HL-60 (cell line): ENCODE data around the gene HSPA12A.

ENCODE experiments used
- DNase-seq, 2 experiments: peaks; one replicate each; pipeline ENCODE4 v3.0.0-alpha.2; 2010 to 2020; ENCODE audit warnings: low read depth in 1 of 2, low spot score in 1 of 2
- H3K27ac ChIP-seq: fragments of 250-450 bp; sonication (Bioruptor Pico); replicated peaks from 2 replicates; pipeline ENCODE4 v1.5.1; 2020; ENCODE audit warnings: mild to moderate bottlenecking, moderate library complexity
- H3K27me3 ChIP-seq: fragments of 250-450 bp; sonication (Bioruptor Pico); 2 replicates; pipeline ENCODE4 v1.5.1; 2021; ENCODE audit warnings: mild to moderate bottlenecking, moderate library complexity; ENCODE audit not compliant: insufficient read depth, poor library complexity, severe bottlenecking
- H3K4me3 ChIP-seq: replicated peaks from 2 replicates; pipeline ENCODE4 v1.5.1; 2011; ENCODE audit warnings: mild to moderate bottlenecking, control low read depth, low read length; ENCODE audit not compliant: insufficient read depth
- GABPA ChIP-seq: IDR thresholded peaks from 2 replicates; pipeline ENCODE4 v1.6.1; 2012; ENCODE audit warnings: low read depth
- POLR2AphosphoS5 ChIP-seq: IDR thresholded peaks from 2 replicates; pipeline ENCODE4 v1.6.1; 2012; ENCODE audit warnings: low read depth
- REST ChIP-seq: IDR thresholded peaks from 2 replicates; pipeline ENCODE4 v1.6.1; 2012; ENCODE audit warnings: low read depth; ENCODE audit not compliant: insufficient replicate concordance
- SPI1 ChIP-seq: IDR thresholded peaks from 2 replicates; pipeline ENCODE4 v1.6.1; 2012; ENCODE audit warnings: low read depth, mild to moderate bottlenecking, borderline replicate concordance
- TF ChIP-seq, protein P1 (sequence below): IDR thresholded peaks from one replicate; pipeline ENCODE4 v1.5.1; 2011; ENCODE audit warnings: low read length, control low read depth, inconsistent platforms; ENCODE audit not compliant: insufficient read depth

Gene HSPA12A

GRCh38 chr10:116653885-116654284 lies 88.5 kb downstream of the HSPA12A start:
- H3K4me3 ChIP-seq: no peak overlapping the region
- H3K27ac ChIP-seq: no peak overlapping the region
- TF ChIP-seq SPI1 (no peak), REST (no peak), POLR2AphosphoS5 (no peak), GABPA (no peak)
- TF ChIP-seq, protein P1, sequence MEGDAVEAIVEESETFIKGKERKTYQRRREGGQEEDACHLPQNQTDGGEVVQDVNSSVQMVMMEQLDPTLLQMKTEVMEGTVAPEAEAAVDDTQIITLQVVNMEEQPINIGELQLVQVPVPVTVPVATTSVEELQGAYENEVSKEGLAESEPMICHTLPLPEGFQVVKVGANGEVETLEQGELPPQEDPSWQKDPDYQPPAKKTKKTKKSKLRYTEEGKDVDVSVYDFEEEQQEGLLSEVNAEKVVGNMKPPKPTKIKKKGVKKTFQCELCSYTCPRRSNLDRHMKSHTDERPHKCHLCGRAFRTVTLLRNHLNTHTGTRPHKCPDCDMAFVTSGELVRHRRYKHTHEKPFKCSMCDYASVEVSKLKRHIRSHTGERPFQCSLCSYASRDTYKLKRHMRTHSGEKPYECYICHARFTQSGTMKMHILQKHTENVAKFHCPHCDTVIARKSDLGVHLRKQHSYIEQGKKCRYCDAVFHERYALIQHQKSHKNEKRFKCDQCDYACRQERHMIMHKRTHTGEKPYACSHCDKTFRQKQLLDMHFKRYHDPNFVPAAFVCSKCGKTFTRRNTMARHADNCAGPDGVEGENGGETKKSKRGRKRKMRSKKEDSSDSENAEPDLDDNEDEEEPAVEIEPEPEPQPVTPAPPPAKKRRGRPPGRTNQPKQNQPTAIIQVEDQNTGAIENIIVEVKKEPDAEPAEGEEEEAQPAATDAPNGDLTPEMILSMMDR: no peak
- no peak for DNase-seq
- H3K27me3 ChIP-seq: no peaks in the 10 kb centered on the region

DNA sequence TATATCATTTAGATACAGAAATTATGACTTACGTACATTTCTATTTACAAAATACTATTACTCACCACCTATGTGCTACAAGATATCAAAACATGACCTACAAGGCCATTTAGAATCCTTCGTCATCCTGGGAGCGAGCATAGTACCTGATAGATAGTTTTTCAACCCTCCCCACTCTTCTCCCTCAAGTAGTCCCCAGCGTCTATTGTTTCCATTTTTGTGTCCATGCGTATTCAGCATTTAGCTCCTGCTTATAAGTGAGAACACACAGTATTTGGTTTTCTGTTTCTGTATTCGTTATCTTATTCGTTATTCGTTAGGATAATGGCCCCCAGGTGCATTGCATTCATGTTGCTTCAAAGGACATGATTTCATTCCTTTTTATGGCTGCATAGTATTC lies 93.5 kb downstream of the HSPA12A start:
- TF ChIP-seq, protein P1: no peak
- H3K27me3 ChIP-seq: no peaks in the 10 kb centered on the region
- no peak for DNase-seq
- H3K27ac ChIP-seq: no peak overlapping the region
- no peak overlapping the region for H3K4me3 ChIP-seq

DNA sequence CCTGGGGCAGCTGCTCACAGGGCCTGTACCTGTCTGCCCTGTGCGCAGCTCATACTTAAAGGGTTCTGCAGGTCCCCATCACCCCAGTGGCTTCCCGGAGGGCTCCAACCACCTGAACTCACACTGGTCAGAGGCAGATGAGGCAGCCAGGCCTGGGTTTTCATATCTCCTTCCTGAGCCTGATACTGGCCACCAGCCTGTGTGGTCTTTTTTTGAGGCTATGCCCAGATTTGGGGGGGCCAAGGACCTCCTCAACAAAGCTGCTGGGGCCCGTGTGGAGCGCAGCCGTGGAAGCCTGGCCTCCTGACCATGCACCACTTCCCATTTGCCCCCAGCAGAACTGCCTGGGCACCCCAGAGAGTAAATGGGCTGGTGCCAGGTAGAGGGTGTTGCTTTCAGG lies 95.9 kb downstream of the HSPA12A start:
- Histone ChIP-seq H3K27me3 (no peaks in the 10 kb centered on the region), H3K27ac (no peak overlapping the region), H3K4me3 (no peak overlapping the region)
- no peak for DNase-seq
- TF ChIP-seq REST (no peak), SPI1 (no peak), POLR2AphosphoS5 (no peak), GABPA (no peak)
- TF ChIP-seq, protein P1: no peak

DNA sequence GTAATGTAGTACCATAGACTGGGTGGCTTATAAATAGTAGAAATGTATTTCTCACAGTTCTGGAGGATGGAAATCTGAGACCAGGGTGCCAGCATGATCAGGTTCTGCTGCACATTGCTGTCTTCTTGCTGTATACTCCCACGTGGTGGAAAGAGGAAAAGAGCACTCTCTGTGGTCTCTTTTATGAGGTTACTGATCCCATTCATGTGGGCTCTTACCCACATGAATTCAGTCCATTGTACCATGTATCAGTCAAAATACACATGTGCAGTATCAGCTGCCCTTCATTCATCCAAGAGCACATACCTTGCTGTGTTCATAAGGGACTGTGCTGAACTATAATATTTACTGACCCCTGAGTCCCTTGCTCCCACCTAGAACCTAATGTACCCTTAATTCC lies 104.5 kb downstream of the HSPA12A start:
- no peak for TF ChIP-seq GABPA
- H3K4me3 ChIP-seq: no peak overlapping the region
- H3K27me3 ChIP-seq: no peaks in the 10 kb centered on the region
- no peak for DNase-seq
- no peak overlapping the region for H3K27ac ChIP-seq

- TF ChIP-seq, protein P1: no peak
- TF ChIP-seq SPI1: no peak
- no peak overlapping the region for H3K27ac ChIP-seq
- H3K4me3 ChIP-seq: no peak overlapping the region
- no peaks in the 10 kb centered on the region for H3K27me3 ChIP-seq
- no peak for DNase-seq
These were observed 105.4 kb downstream of the HSPA12A start for GRCh38 chr10:116636976-116637375.
